OCI-LY7 (cell line): ENCODE results near the gene CDKN1B.

Source experiments
- CTCF ChIP-seq: fragments of 200-600 bp; sonication (generic); conservative IDR thresholded peaks from 2 replicates; pipeline ENCODE4 v1.5.1; 2014; ENCODE audit warnings: mild to moderate bottlenecking, antibody characterized with exemption, low read length, moderate library complexity, mixed read lengths
- EZH2phosphoT487 ChIP-seq: fragments of 200-600 bp; sonication (generic); IDR thresholded peaks from 2 replicates; pipeline ENCODE4 v1.6.1; 2018; ENCODE audit warnings: low read depth, borderline replicate concordance, mild to moderate bottlenecking, mixed run types, antibody characterized with exemption, low read length, moderate library complexity, mixed read lengths

- no peak for TF ChIP-seq CTCF
- no peak for TF ChIP-seq EZH2phosphoT487
These were observed 4.1 kb downstream of the CDKN1B start for GRCh38 chr12:12721176-12721751.
